GM18873 (cell line): ENCODE measurements around the gene ZNF555.

Experiments
- ATAC-seq: cut with Tn5 transposase; IDR thresholded peaks from one replicate; pipeline ENCODE4 v1.9.1; 2021; ENCODE audit warnings: mild to moderate bottlenecking, moderate library complexity, moderate number of reproducible peaks; ENCODE audit not compliant: unreplicated experiment, low FRiP score

The ZNF555 gene

GRCh38 chr19:2906631-2907195 is 65.4 kb downstream of the ZNF555 start:
- no peak for ATAC-seq
